DMS53 (cell line): ENCODE results near the gene ENC1.

Experiments used
- DNase-seq: peaks from one replicate; lab custom pipeline; 2025; lab: John Stamatoyannopoulos, UW

ENC1 gene

GRCh38 chr5:74608736-74609601 lies 31.6 kb downstream of the ENC1 start:
- peak; percentile 30 for DNase-seq

- DNase-seq, result peak; percentile 81
Observed at GRCh38 chr5:74605759-74606158, 34.8 kb downstream of the ENC1 start.

DNA sequence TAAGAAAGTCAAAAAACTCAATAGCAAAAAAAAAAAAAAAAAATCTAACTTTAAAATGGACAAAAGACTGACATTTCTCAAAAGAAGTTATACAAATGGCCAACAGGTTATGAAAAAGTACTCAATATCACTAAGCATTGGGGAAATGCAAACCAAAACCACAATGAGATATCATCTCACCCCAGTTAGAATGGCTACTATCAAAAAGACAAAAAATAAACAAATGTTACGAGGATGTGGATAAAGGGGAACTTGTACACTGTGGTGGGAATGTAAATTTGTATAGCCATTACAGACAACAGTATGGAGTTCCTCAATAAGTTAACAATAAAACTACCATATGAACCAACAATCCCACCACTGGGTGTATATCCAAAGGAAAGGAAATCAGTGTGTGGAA lies 37.2 kb downstream of the ENC1 start:
- no peak for DNase-seq

GRCh38 chr5:74599148-74599547 lies 41.4 kb downstream of the ENC1 start:
- DNase-seq, result no peak

GRCh38 chr5:74598731-74599130 lies 41.8 kb downstream of the ENC1 start:
- DNase-seq, result no peak

DNA sequence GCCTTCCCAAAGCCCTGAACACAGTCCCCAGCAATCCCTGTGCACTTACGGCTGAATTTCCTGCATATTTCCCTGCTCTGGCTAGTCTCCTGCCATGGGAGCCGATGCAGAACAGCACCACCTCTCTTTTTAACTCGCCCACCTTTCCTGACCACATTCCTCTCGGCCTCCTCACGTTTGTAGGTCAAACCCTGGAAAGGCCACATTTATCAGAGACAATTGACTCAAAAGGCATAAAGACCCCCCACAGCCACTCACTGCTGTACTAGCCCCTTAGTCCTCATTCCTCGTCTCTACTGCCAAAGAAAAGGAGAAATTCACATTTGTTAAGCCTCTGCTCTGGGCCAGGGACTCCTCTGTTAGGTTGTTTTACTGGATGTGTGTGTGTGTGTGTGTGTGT lies 43.6 kb downstream of the ENC1 start:
- DNase-seq, result no peak

- DNase-seq, result no peak
Observed at GRCh38 chr5:74595143-74595925, 45.2 kb downstream of the ENC1 start.

- no peak for DNase-seq
Observed at GRCh38 chr5:74594137-74595040, 46.1 kb downstream of the ENC1 start.

DNA sequence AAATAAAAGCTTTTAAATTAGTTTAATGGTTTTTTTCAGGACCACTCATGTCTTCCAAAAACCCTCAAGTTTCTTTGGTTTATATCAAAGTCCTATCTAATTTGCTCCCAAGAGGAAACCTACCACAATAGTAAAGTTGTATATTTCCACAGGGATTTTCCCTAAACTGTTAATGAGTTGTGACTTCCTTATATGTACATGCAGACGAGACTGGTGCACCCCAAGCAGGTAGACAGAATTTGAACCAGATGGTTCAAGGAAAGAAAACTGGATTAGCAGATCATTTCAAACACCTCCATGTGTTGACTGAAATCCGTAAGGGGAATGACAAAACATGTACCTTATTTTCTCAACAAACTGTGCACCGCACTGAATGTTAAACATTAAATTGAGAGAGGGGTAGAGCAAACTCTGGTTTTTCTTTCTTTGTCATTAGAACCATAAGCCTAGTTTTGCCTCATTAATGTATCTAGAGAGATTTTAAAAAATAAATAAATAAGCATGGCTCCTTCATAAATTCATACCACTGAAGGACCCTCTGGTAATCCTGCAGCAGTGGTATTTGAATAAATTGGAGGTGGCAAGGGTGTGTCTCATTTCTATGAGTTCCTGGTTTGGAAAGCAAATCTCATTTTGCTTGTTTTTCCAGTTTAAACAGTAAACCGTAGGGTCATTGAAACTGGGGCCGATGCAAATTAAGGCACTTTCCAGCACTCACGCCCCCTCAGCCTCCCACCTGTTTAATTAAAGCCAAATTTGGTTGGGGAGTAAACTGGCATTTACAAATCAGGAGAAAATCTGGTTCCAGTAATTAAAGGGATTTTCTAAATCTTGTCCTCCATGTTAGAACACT lies 51.1 kb downstream of the ENC1 start:
- peak; percentile 8 for DNase-seq

GRCh38 chr5:74588415-74588814 lies 52.1 kb downstream of the ENC1 start:
- no peak for DNase-seq

- peak; percentile 21 for DNase-seq
Observed at GRCh38 chr5:74587890-74588289, 52.6 kb downstream of the ENC1 start.

GRCh38 chr5:74587300-74587699 lies 53.2 kb downstream of the ENC1 start:
- no peak for DNase-seq

GRCh38 chr5:74586856-74587255 lies 53.7 kb downstream of the ENC1 start:
- DNase-seq, result no peak

GRCh38 chr5:74582853-74583252 lies 57.7 kb downstream of the ENC1 start:
- DNase-seq, result no peak

DNA sequence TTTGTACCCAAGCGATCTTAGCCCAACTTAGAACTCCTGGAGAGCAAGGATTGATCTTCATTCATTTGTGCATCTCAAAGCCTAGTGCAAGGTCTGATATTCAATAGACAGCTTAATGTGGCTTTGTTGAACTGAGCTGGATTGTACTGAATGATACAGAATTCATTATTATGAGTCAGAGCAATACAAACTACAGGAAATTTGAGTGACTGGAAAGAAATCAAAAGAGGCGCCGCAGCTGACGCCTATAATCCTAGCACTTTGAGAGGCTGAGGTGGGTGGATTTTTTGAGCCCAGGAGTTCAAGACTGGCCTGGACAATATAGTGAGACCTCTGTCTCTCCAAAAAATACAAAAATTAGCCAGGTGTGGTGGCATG lies 58.6 kb downstream of the ENC1 start:
- DNase-seq, result peak; percentile 45

DNA sequence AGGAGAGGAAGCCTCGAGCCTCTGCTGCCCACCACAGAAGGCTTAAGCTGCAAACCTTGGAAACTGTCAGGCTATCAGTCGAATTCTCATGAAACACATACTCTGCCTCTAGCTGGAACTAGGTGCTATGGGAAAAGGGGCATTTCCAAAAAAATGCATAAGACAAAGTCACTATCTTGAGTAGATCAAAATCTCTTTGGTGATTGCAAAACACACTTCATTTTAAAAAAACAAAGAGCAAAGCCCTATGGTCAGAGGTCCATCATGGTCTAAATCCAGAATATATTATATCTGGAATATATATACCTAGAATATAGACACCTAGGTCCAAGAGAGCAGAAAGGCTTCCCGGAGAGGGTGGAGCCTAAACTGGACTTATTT lies 59.8 kb downstream of the ENC1 start:
- no peak for DNase-seq

- DNase-seq, result peak; percentile 11
Observed at GRCh38 chr5:74579215-74579614, 61.3 kb downstream of the ENC1 start.

- DNase-seq, result no peak
Observed at GRCh38 chr5:74578356-74579044, 62.0 kb downstream of the ENC1 start.
